GM19468 (cell line): ENCODE measurements around the gene TSPAN12.
"Not testable (repeated sequence)": the region's sequence is repeated elsewhere in the genome, so short reads cannot be mapped to it uniquely, and the experiment has no call there.

Source experiments
- ATAC-seq: cut with Tn5 transposase; IDR thresholded peaks from one replicate; pipeline ENCODE4 v1.9.1; 2021; ENCODE audit warnings: mild to moderate bottlenecking, moderate library complexity, moderate number of reproducible peaks; ENCODE audit not compliant: unreplicated experiment; ENCODE audit errors: extremely low read depth

Gene TSPAN12

GRCh38 chr7:120857588-120858573 lies at the start of gene TSPAN12:
Gene TSPAN12, minus strand, starts transcription at chr7:120858144. Its CDS starts 1,381 bp downstream, at chr7:120856763.
- peak; percentile 63 for ATAC-seq

GRCh38 chr7:120898715-120899499 lies 41.0 kb upstream of the TSPAN12 start:
- no peak for ATAC-seq

GRCh38 chr7:120895253-120895652 lies 37.3 kb upstream of the TSPAN12 start:
- ATAC-seq: not testable (repeated sequence)

GRCh38 chr7:120885602-120886001 lies 27.7 kb upstream of the TSPAN12 start:
- ATAC-seq: not testable (repeated sequence)

- ATAC-seq: no peak
Measured at GRCh38 chr7:120877701-120878100, 19.8 kb upstream of the TSPAN12 start.

GRCh38 chr7:120876922-120877321 lies 19.0 kb upstream of the TSPAN12 start:
- ATAC-seq: no peak

GRCh38 chr7:120874722-120875121 lies 16.8 kb upstream of the TSPAN12 start:
- no peak for ATAC-seq

- no peak for ATAC-seq
Measured at GRCh38 chr7:120874016-120874415, 16.1 kb upstream of the TSPAN12 start.

- ATAC-seq: no peak
Measured at GRCh38 chr7:120873401-120873800, 15.5 kb upstream of the TSPAN12 start.

GRCh38 chr7:120869700-120870099 lies 11.8 kb upstream of the TSPAN12 start:
- no peak for ATAC-seq

GRCh38 chr7:120867932-120868331 lies 10.0 kb upstream of the TSPAN12 start:
- no peak for ATAC-seq

- no peak for ATAC-seq
Measured at GRCh38 chr7:120865191-120865981, 7.4 kb upstream of the TSPAN12 start.

GRCh38 chr7:120864141-120864900 lies 6.4 kb upstream of the TSPAN12 start:
- ATAC-seq: no peak

- ATAC-seq: no peak
Measured at GRCh38 chr7:120862987-120863590, 5.1 kb upstream of the TSPAN12 start.

GRCh38 chr7:120860156-120860555 lies 2.2 kb upstream of the TSPAN12 start:
- ATAC-seq: no peak

- no peak for ATAC-seq
Measured at GRCh38 chr7:120859459-120859858, 1.5 kb upstream of the TSPAN12 start.

GRCh38 chr7:120856621-120857352 lies 1.2 kb downstream of the TSPAN12 start:
- ATAC-seq: peak; percentile 40

GRCh38 chr7:120856198-120856597 lies 1.7 kb downstream of the TSPAN12 start:
- no peak for ATAC-seq
